Gastroesophageal sphincter (tissue), 3 donors: ENCODE results near the gene OR10A2.

ENCODE experiments used
- CTCF ChIP-seq, 4 experiments: fragments of 200-600 bp in 2 of 4; fragments of 450-650 bp in 2 of 4; sonication (generic) in 1 of 4; IDR thresholded peaks; one replicate each; pipeline ENCODE4 v1.5.1; 2017 to 2019; ENCODE audit warnings: antibody characterized with exemption in 4 of 4, mild to moderate bottlenecking in 2 of 4, moderate library complexity in 2 of 4
- POLR2A ChIP-seq, 2 donors: fragments of 450-650 bp; IDR thresholded peaks; one replicate each; pipeline ENCODE4 v1.6.1; 2017; ENCODE audit warnings: antibody characterized with exemption in 2 of 2, mild to moderate bottlenecking in 2 of 2, moderate library complexity in 1 of 2

GRCh38 chr11:6876325-6876724, 13.5 kb downstream of the OR10A2 start, which contains the start of gene OR10A4:
- TF ChIP-seq CTCF (IDR thresholded peaks at IDR 0.05) (no peak), POLR2A (IDR thresholded peaks at IDR 0.05) (no peak)
